GM19193 (cell line): ENCODE results near the gene APLF.

Experiments used
- POLR2A ChIP-seq: IDR thresholded peaks from 4 replicates; pipeline ENCODE4 v1.6.1; 2011; ENCODE audit not compliant: insufficient read depth, insufficient read length; ENCODE audit errors: extremely low read depth

APLF gene

GRCh38 chr2:68574202-68574791, 106.9 kb downstream of the APLF start:
- no peak for TF ChIP-seq POLR2A

- TF ChIP-seq POLR2A, result no peak
Measured at GRCh38 chr2:68577183-68577582, 109.8 kb downstream of the APLF start.

GRCh38 chr2:68579689-68580088, 112.3 kb downstream of the APLF start:
- no peak for TF ChIP-seq POLR2A

GRCh38 chr2:68588589-68588988, 121.2 kb downstream of the APLF start:
- no peak for TF ChIP-seq POLR2A

GRCh38 chr2:68589963-68590362, 122.6 kb downstream of the APLF start:
- no peak for TF ChIP-seq POLR2A

GRCh38 chr2:68590702-68591101, 123.3 kb downstream of the APLF start:
- no peak for TF ChIP-seq POLR2A

- TF ChIP-seq POLR2A, result no peak
Measured at GRCh38 chr2:68591225-68591624, 123.8 kb downstream of the APLF start.

- no peak for TF ChIP-seq POLR2A
Measured at GRCh38 chr2:68594041-68594440, 126.7 kb downstream of the APLF start.

GRCh38 chr2:68594674-68595492, 127.5 kb downstream of the APLF start:
- no peak for TF ChIP-seq POLR2A

- TF ChIP-seq POLR2A, result no peak
Measured at GRCh38 chr2:68603059-68603458, 135.7 kb downstream of the APLF start.

- no peak for TF ChIP-seq POLR2A
Measured at GRCh38 chr2:68604077-68604476, 136.7 kb downstream of the APLF start.

- no peak for TF ChIP-seq POLR2A
Measured at GRCh38 chr2:68605939-68606338, 138.6 kb downstream of the APLF start.

GRCh38 chr2:68606759-68607158, 139.4 kb downstream of the APLF start:
- TF ChIP-seq POLR2A, result no peak

GRCh38 chr2:68607837-68608236, 140.5 kb downstream of the APLF start:
- TF ChIP-seq POLR2A, result no peak

- TF ChIP-seq POLR2A, result no peak
Measured at GRCh38 chr2:68612765-68613519, 145.6 kb downstream of the APLF start.

GRCh38 chr2:68620772-68621171, 153.4 kb downstream of the APLF start:
- TF ChIP-seq POLR2A, result no peak

- TF ChIP-seq POLR2A, result no peak
Measured at GRCh38 chr2:68623820-68624219, 156.4 kb downstream of the APLF start.

- no peak for TF ChIP-seq POLR2A
Measured at GRCh38 chr2:68627615-68628014, 160.2 kb downstream of the APLF start.
